Activated naive CD8-positive, alpha-beta T cell treated with anti-CD3 and anti-CD28 coated beads for 36 hours (primary cell): ENCODE results near the gene CHMP3. TPM values are rescaled to one million over a fixed set of nuclear protein-coding genes. Genes with fewer than 3 reads are reported as not detected.
"Not testable (repeated sequence)": the region's sequence is repeated elsewhere in the genome, so short reads cannot be mapped to it uniquely, and the experiment has no call there.

Experiments used
- DNase-seq: peaks from one replicate; pipeline ENCODE4 v3.0.0; 2021
- H3K27ac Mint-ChIP-seq: one replicate; pipeline ENCODE4 v1.8.0; 2022; ENCODE audit warnings: mild to moderate bottlenecking, moderate library complexity, mixed read lengths
- H3K27me3 Mint-ChIP-seq: one replicate; pipeline ENCODE4 v1.8.0; 2022; ENCODE audit warnings: mild to moderate bottlenecking, mixed read lengths
- H3K36me3 Mint-ChIP-seq: one replicate; pipeline ENCODE4 v1.8.0; 2021; ENCODE audit warnings: mild to moderate bottlenecking, mixed read lengths
- H3K4me1 Mint-ChIP-seq: one replicate; pipeline ENCODE4 v1.8.0; 2021; ENCODE audit warnings: mixed read lengths
- H3K4me3 Mint-ChIP-seq: one replicate; pipeline ENCODE4 v1.8.0; 2022; ENCODE audit warnings: mild to moderate bottlenecking, moderate library complexity, mixed read lengths
- H3K9me3 Mint-ChIP-seq: one replicate; pipeline ENCODE4 v1.8.0; 2022; ENCODE audit warnings: mixed read lengths
- total RNA-seq, 2 experiments: library from RNA; stranded (reverse); gene quantifications; one replicate each; pipeline ENCODE4 v1.2.3, GENCODE V29; 2021

CHMP3 gene
- total RNA-seq, 2 experiments from 2014 or later: 40.5 to 42.6 TPM

GRCh38 chr2:86566158-86566820 is 3.0 kb upstream of the CHMP3 start:
- Mint-ChIP-seq H3K36me3 (peaks cover 16% of the 10 kb centered on the region), H3K27ac (no peak overlapping the region), H3K4me1 (peaks cover 20% of the 10 kb centered on the region)

GRCh38 chr2:86563650-86564061 is 413 bp upstream of the CHMP3 start:
- Mint-ChIP-seq H3K4me1 (peaks cover 28% of the 10 kb centered on the region), H3K27me3 (no peaks in the 10 kb centered on the region), H3K36me3 (peaks cover 31% of the 10 kb centered on the region), H3K9me3 (peaks cover 6% of the 10 kb centered on the region), H3K4me3 (peak overlapping the region; percentile 93), H3K27ac (peak overlapping the region; percentile 98)
- no peak for DNase-seq

More at GRCh38 chr2:86566158-86566820, 3.0 kb upstream of the CHMP3 start:
- H3K27me3 Mint-ChIP-seq: no peaks in the 10 kb centered on the region
- peaks cover 6% of the 10 kb centered on the region for H3K9me3 Mint-ChIP-seq
- no peak overlapping the region for H3K4me3 Mint-ChIP-seq
- no peak for DNase-seq

GRCh38 chr2:86562485-86562921 is 740 bp downstream of the CHMP3 start:
- peaks cover 6% of the 10 kb centered on the region for H3K9me3 Mint-ChIP-seq
- no peak for DNase-seq

GRCh38 chr2:86557836-86558235 is 5.4 kb downstream of the CHMP3 start:
- no peaks in the 10 kb centered on the region for H3K27me3 Mint-ChIP-seq
- H3K27ac Mint-ChIP-seq: no peak overlapping the region
- no peak overlapping the region for H3K4me3 Mint-ChIP-seq
- peaks cover 2% of the 10 kb centered on the region for H3K9me3 Mint-ChIP-seq
- DNase-seq: no peak
- H3K4me1 Mint-ChIP-seq: peaks cover 35% of the 10 kb centered on the region
- H3K36me3 Mint-ChIP-seq: peaks cover 22% of the 10 kb centered on the region

More at GRCh38 chr2:86562485-86562921, 740 bp downstream of the CHMP3 start:
- peaks cover 31% of the 10 kb centered on the region for H3K36me3 Mint-ChIP-seq
- peaks cover 28% of the 10 kb centered on the region for H3K4me1 Mint-ChIP-seq
- H3K27me3 Mint-ChIP-seq: no peaks in the 10 kb centered on the region
- H3K27ac Mint-ChIP-seq: peak overlapping the region; percentile 98
- H3K4me3 Mint-ChIP-seq: peak overlapping the region; percentile 93

- no peak overlapping the region for H3K4me3 Mint-ChIP-seq
- H3K27ac Mint-ChIP-seq: no peak overlapping the region
- H3K27me3 Mint-ChIP-seq: no peaks in the 10 kb centered on the region
- peaks cover 2% of the 10 kb centered on the region for H3K9me3 Mint-ChIP-seq
- no peak for DNase-seq
- peaks cover 41% of the 10 kb centered on the region for H3K4me1 Mint-ChIP-seq
- peaks cover 27% of the 10 kb centered on the region for H3K36me3 Mint-ChIP-seq
Measured at GRCh38 chr2:86556508-86556907, 6.7 kb downstream of the CHMP3 start.

- H3K27ac Mint-ChIP-seq: peak overlapping the region; percentile 77
- DNase-seq: no peak
- peak overlapping the region; percentile 76 for H3K4me3 Mint-ChIP-seq
- peaks cover 29% of the 10 kb centered on the region for H3K36me3 Mint-ChIP-seq
- peaks cover 31% of the 10 kb centered on the region for H3K4me1 Mint-ChIP-seq
- no peaks in the 10 kb centered on the region for H3K27me3 Mint-ChIP-seq
- peaks cover 5% of the 10 kb centered on the region for H3K9me3 Mint-ChIP-seq
Measured at GRCh38 chr2:86552889-86553288, 10.4 kb downstream of the CHMP3 start.

GRCh38 chr2:86549963-86550725 is 13.1 kb downstream of the CHMP3 start:
- Mint-ChIP-seq H3K9me3 (peaks cover 11% of the 10 kb centered on the region), H3K4me1 (peaks cover 28% of the 10 kb centered on the region), H3K36me3 (peaks cover 53% of the 10 kb centered on the region)
- H3K27ac Mint-ChIP-seq, DNase-seq, H3K27me3 Mint-ChIP-seq, H3K4me3 Mint-ChIP-seq: not testable (repeated sequence)

GRCh38 chr2:86549440-86549839 is 13.8 kb downstream of the CHMP3 start:
- Mint-ChIP-seq H3K9me3 (peaks cover 11% of the 10 kb centered on the region), H3K36me3 (peaks cover 56% of the 10 kb centered on the region), H3K4me1 (peaks cover 24% of the 10 kb centered on the region)
- DNase-seq, H3K4me3 Mint-ChIP-seq, H3K27me3 Mint-ChIP-seq, H3K27ac Mint-ChIP-seq: not testable (repeated sequence)

GRCh38 chr2:86548913-86549396 is 14.3 kb downstream of the CHMP3 start:
- H3K4me1 Mint-ChIP-seq: peaks cover 21% of the 10 kb centered on the region
- H3K36me3 Mint-ChIP-seq: peaks cover 60% of the 10 kb centered on the region
- not testable (repeated sequence) for H3K27ac Mint-ChIP-seq

GRCh38 chr2:86548165-86548912 is 14.9 kb downstream of the CHMP3 start:
- Mint-ChIP-seq H3K4me1 (peaks cover 16% of the 10 kb centered on the region), H3K36me3 (peaks cover 58% of the 10 kb centered on the region), H3K9me3 (peaks cover 11% of the 10 kb centered on the region)
- H3K27ac Mint-ChIP-seq, H3K27me3 Mint-ChIP-seq, DNase-seq, H3K4me3 Mint-ChIP-seq: not testable (repeated sequence)

More at GRCh38 chr2:86548913-86549396, 14.3 kb downstream of the CHMP3 start:
- DNase-seq, H3K4me3 Mint-ChIP-seq, H3K27me3 Mint-ChIP-seq: not testable (repeated sequence)
- peaks cover 11% of the 10 kb centered on the region for H3K9me3 Mint-ChIP-seq

GRCh38 chr2:86545296-86545924 is 17.8 kb downstream of the CHMP3 start:
- not testable (repeated sequence) for H3K9me3 Mint-ChIP-seq, H3K27me3 Mint-ChIP-seq, DNase-seq, H3K4me1 Mint-ChIP-seq, H3K27ac Mint-ChIP-seq, H3K4me3 Mint-ChIP-seq
- H3K36me3 Mint-ChIP-seq: peaks cover 54% of the 10 kb centered on the region

GRCh38 chr2:86544278-86545099 is 18.8 kb downstream of the CHMP3 start:
- not testable (repeated sequence) for DNase-seq, H3K9me3 Mint-ChIP-seq, H3K27me3 Mint-ChIP-seq, H3K4me1 Mint-ChIP-seq, H3K4me3 Mint-ChIP-seq, H3K27ac Mint-ChIP-seq
- peaks cover 50% of the 10 kb centered on the region for H3K36me3 Mint-ChIP-seq

GRCh38 chr2:86543793-86544192 is 19.4 kb downstream of the CHMP3 start:
- Mint-ChIP-seq H3K36me3 (peaks cover 53% of the 10 kb centered on the region), H3K27ac (no peak overlapping the region), H3K9me3 (peaks cover 10% of the 10 kb centered on the region), H3K27me3 (no peaks in the 10 kb centered on the region), H3K4me1 (peaks cover 2% of the 10 kb centered on the region), H3K4me3 (no peak overlapping the region)
- no peak for DNase-seq

- DNase-seq: no peak
- peaks cover 10% of the 10 kb centered on the region for H3K9me3 Mint-ChIP-seq
- no peak overlapping the region for H3K4me3 Mint-ChIP-seq
- H3K27ac Mint-ChIP-seq: no peak overlapping the region
- peaks cover 50% of the 10 kb centered on the region for H3K36me3 Mint-ChIP-seq
- H3K27me3 Mint-ChIP-seq: no peaks in the 10 kb centered on the region
- H3K4me1 Mint-ChIP-seq: peaks cover 2% of the 10 kb centered on the region
Measured at GRCh38 chr2:86543335-86543734, 19.9 kb downstream of the CHMP3 start.
